Stimulated activated CD8-positive, alpha-beta memory T cell treated with anti-CD3 and anti-CD28 coated beads, Interleukin-12 subunit alpha, Interleukin-12 subunit beta, amount 100 ng/mL, for 1 hour (primary cell): ENCODE results near the gene HNRNPUL1.

ENCODE experiments used
- DNase-seq: peaks from one replicate; pipeline ENCODE4 v3.0.0-alpha.2; 2020; ENCODE audit warnings: low read depth

The HNRNPUL1 gene

GRCh38 chr19:41354343-41354953 is 90.3 kb downstream of the HNRNPUL1 start:
- DNase-seq, result no peak

- DNase-seq, result no peak
Measured at GRCh38 chr19:41355035-41355434, 90.9 kb downstream of the HNRNPUL1 start.

DNA sequence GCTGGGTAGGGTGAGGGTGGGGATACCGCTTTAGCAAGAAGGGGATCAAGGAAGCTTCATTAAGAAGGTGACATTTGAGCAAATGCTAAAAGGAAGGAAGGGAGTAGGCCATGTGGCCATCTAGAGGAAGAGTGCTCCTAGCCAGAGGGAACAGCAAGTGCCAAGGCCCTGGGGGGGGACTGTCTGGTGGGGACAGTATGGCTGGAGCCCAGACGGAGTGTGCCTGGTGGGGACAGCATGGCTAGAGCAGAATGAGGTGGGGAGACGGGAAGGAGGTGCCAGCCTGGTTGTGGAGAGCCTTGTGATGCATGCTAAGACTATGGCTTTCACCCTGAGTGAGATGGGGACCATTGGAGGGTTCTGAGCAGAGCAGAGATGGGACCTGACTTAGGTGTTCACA is 91.6 kb downstream of the HNRNPUL1 start:
- DNase-seq, result no peak

GRCh38 chr19:41356984-41357739 is 93.0 kb downstream of the HNRNPUL1 start:
- DNase-seq, result no peak
